AG10803 (cell line): Measurements from ENCODE around the gene TBX1.
A peak's percentile ranks its signal among the peaks of the same experiment; 100 is the strongest.

Experiments used
- DNase-seq: peaks from one replicate; pipeline ENCODE4 v3.0.0; 2010; ENCODE audit warnings: low read depth
- H3K4me3 ChIP-seq: 2 replicates; pipeline ENCODE4 v1.5.1; 2011; ENCODE audit warnings: mild to moderate bottlenecking, low read length, control low read depth
- TF ChIP-seq, protein P1 (sequence below): conservative IDR thresholded peaks from 2 replicates; pipeline ENCODE4 v1.5.1; 2011; ENCODE audit warnings: mild to moderate bottlenecking, low read length, control low read depth, inconsistent platforms

The TBX1 gene

DNA sequence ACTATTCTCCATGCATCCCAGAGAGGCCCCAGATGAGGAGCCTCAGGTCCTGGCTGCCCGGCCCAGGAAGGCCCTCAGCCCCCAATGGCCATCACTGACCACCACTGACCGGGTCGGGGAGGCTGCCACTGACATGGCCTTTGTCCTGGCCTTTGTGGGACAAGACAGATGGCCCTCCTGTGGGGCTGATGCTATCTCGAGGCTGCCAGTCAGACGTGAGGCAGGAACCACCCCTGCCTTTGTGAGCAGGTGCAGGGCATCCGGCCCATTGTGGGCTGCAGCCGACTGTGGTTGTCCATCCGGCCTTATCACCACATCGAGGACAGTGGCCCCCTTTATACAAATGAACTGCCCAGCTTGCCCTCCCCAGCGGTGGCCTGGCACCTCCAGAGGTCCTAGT is 31.7 kb upstream of the TBX1 start:
- H3K4me3 ChIP-seq, result no peak overlapping the region
- TF ChIP-seq, protein P1, sequence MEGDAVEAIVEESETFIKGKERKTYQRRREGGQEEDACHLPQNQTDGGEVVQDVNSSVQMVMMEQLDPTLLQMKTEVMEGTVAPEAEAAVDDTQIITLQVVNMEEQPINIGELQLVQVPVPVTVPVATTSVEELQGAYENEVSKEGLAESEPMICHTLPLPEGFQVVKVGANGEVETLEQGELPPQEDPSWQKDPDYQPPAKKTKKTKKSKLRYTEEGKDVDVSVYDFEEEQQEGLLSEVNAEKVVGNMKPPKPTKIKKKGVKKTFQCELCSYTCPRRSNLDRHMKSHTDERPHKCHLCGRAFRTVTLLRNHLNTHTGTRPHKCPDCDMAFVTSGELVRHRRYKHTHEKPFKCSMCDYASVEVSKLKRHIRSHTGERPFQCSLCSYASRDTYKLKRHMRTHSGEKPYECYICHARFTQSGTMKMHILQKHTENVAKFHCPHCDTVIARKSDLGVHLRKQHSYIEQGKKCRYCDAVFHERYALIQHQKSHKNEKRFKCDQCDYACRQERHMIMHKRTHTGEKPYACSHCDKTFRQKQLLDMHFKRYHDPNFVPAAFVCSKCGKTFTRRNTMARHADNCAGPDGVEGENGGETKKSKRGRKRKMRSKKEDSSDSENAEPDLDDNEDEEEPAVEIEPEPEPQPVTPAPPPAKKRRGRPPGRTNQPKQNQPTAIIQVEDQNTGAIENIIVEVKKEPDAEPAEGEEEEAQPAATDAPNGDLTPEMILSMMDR, result no peak
- DNase-seq, result no peak

DNA sequence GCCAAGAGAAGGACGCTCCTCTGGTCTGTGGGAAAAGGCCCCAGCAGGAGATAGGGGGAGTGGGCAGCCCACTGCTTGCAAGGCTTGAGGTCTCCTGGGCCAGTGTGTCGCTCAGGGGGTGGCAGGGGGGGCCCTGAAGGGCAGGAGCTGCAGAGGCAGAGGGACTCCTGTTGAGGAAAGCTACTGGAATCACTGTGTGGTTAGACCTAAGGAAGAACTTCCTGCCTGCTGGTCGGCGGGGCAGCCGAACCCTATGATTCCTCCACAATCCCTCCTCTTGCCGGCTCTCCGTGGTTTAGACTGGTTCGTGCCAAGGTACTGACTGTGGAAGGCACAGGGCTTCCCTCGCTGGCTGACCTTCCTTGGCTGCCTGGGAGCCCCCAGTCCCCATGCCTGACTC is 31.1 kb upstream of the TBX1 start:
- TF ChIP-seq, protein P1, result no peak
- no peak overlapping the region for H3K4me3 ChIP-seq
- DNase-seq, result no peak

DNA sequence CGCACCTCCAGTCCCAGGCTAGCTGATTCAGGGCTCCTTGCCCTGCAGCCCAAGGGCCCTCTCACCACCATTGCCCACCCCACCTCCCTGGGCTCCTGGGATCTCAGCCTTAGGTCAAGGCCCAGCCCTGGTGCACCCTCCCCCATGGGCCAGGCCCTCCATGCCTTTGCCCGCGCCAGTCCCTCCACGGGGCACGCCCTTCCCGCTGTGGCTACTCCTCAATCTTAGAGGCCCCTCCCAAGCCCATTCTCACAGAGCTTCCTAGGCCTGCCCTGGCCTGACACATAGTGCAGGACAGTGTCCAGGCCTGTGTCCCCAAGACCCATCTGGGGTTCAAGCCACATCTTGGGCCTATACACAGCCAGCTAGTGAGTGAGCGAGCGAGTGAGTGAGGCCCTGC is 30.4 kb upstream of the TBX1 start:
- no peak for DNase-seq
- TF ChIP-seq, protein P1, result no peak

GRCh38 chr22:19730655-19731360 is 29.8 kb upstream of the TBX1 start:
- DNase-seq, result peak; percentile 66
- TF ChIP-seq, protein P1, result peak; percentile 83
- peak overlapping the region; percentile 56 for H3K4me3 ChIP-seq

More for the DNA sequence above, 30.4 kb upstream of the TBX1 start:
- no peak overlapping the region for H3K4me3 ChIP-seq

DNA sequence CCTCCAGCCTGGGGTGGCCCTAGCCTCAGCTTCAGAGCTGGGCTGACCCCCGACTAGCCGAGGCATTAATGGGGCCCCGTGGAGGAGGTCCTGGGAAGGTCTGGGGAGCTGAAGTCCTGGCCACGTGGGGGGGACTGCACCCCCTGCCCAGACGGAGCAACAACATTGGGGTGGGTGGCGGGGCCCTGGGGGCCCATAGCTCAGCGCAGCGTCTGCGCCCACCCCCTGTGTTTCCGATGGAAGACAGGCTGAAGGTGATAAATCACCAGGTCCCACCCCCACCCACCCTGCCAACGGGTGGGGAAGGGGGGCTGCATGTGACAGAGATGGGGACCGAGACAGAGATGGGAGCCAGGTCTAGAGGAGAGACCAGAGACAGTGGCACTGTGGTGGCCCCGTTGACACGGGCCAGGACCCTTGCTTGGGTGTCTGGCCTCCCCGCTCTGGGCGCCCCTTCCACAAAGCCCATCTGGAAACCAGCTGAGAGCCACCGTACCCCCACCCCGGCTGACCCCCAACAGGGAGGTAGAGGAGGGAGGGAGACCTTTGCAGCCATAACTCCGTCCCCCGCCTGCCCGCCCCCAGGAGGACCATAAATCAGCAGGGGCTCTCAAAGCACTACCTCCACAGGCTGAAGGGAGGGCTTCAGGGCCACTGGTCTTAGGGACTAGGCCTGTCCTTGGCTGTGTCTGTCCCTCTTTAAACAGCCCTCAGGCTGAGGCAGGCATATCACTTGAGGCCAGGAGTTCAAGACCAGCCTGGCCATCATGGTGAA is 29.0 kb upstream of the TBX1 start:
- TF ChIP-seq, protein P1, result no peak
- H3K4me3 ChIP-seq, result no peak overlapping the region
- DNase-seq, result no peak

GRCh38 chr22:19732403-19733113 is 28.0 kb upstream of the TBX1 start:
- H3K4me3 ChIP-seq, result no peak overlapping the region
- TF ChIP-seq, protein P1, result no peak
- DNase-seq, result no peak

DNA sequence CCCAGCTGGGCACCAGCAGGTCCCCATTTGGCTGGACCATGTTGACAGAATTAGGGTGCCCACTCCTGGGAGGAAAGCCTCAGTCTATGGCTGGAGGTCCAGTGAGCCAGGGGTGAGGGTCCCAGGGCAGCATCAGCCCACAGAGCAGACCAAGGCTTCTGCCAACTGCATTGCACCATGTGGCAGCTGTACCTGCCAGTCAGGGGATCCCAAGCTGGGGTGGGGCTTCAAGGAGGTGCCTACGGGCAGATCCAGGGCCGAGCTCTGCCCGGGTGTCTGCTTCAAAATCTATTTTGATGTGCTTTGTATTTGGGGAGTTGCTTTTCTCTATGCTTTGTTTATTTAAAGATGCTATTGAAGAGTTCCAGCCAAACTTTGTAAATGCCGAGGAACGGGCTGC is 26.8 kb upstream of the TBX1 start:
- no peak for DNase-seq
- TF ChIP-seq, protein P1, result no peak
- H3K4me3 ChIP-seq, result no peak overlapping the region
